ENCODE results near the gene RIPOR3.
"Not testable (repeated sequence)": the region's sequence is repeated elsewhere in the genome, so short reads cannot be mapped to it uniquely, and the experiment has no call there.

RIPOR3 gene

DNA sequence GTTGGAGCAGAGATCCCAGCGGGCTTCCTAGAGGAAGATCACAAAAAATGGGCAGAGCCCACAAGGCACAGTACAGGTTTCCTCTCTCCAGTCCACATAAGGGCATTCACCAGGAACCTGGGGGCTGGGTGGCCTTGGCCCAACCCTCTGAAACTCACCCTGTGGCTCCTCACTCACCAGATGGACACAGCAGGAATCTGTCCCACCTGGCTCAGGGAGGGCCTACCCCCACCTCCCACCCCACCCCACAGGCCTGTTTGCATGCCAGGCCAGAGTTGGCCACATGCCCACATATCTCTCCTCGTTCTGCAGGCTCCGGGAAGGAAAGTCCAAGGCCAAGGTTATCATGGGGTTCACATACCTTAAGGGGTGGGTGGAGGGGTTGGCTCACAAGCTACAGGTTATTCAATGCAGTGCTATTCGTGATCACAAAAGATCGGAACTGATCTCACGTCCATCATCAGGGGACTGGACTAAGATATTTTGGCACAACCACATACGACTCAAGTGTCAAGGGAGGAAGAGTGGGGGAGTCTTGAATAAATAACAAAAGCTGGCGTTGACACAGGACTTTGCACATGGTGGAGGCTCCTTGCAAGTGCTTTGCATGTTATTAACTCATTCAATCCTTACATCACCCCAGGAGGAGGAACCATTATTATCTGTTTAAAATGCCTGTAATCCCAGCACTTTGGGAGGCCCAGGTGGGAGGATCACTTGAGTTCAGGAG lies 13.0 kb downstream of the RIPOR3 start:
- no peak overlapping the region for H3K27ac ChIP-seq (ENCODE audit: low read length)
- no peaks in the 10 kb centered on the region for H3K27me3 ChIP-seq (ENCODE audit: control insufficient read depth, insufficient read depth, low read length)
- no peak overlapping the region for H3K4me3 ChIP-seq (ENCODE audit: low read length)
- H3K9me3 ChIP-seq (ENCODE audit: control insufficient read depth, insufficient read depth, low read length): no peaks in the 10 kb centered on the region
- H3K36me3 ChIP-seq (ENCODE audit: control insufficient read depth, insufficient read depth, low read length): no peaks in the 10 kb centered on the region
- WGBS (ENCODE audit: insufficient coverage, insufficient read length): no CpG with 5 or more reads among the region's 8 CpGs
- H3K4me1 ChIP-seq (ENCODE audit: control insufficient read depth, insufficient read depth, low read length): 0 out of 2 replicates have a peak, but pooled peaks cover 1% of the 10 kb centered on the region
- DNase-seq (ENCODE audit: low read depth, low spot score): no peak

DNA sequence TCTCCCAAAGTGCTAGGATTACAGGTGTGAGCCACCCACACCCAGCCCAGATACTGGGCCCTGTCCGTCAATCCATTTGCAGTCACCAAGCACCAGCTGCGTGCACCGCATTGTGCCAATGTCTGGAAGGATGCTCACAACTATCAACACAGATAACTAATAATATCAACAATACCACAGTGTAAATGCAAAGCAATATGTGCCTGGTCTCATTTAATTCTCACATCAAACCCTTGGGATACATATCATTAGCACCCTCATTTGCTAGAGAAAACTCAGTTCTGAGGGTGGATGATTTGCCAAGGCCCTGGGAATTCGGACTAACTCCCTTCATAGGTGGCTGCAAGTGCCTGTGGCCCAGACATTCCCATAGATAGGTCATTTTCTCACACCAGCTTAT lies 14.5 kb downstream of the RIPOR3 start:
- 0 out of 2 replicates have a peak, but pooled peaks cover 1% of the 10 kb centered on the region for H3K4me1 ChIP-seq (ENCODE audit: control insufficient read depth, insufficient read depth, low read length)
- WGBS (ENCODE audit: insufficient coverage, insufficient read length): no CpG with 5 or more reads among the region's 4 CpGs
- H3K36me3 ChIP-seq (ENCODE audit: control insufficient read depth, insufficient read depth, low read length): no peaks in the 10 kb centered on the region
- no peak for DNase-seq (ENCODE audit: low read depth, low spot score)
- no peaks in the 10 kb centered on the region for H3K9me3 ChIP-seq (ENCODE audit: control insufficient read depth, insufficient read depth, low read length)
- H3K4me3 ChIP-seq (ENCODE audit: low read length): no peak overlapping the region
- H3K27ac ChIP-seq (ENCODE audit: low read length): no peak overlapping the region
- no peaks in the 10 kb centered on the region for H3K27me3 ChIP-seq (ENCODE audit: control insufficient read depth, insufficient read depth, low read length)

DNA sequence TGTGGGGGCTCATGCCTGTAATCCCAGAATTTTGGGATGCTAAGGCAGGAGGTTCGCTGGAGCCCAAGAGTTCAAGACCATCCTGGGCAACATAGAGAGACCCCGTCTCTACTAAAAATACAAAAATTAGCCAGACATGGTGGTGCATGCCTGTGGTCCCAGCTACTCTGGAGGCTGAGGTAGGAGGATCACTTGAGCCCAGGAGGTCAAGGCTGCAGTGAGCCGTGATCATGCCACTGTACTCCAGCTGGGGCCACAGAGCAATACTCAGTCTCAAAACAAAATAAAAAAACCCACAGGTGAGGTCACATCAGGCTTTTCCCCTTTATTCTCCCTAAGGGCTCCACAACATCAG lies 15.0 kb downstream of the RIPOR3 start:
- H3K4me1 ChIP-seq (ENCODE audit: control insufficient read depth, insufficient read depth, low read length); H3K27ac ChIP-seq (ENCODE audit: low read length): not testable (repeated sequence)
- WGBS (ENCODE audit: insufficient coverage, insufficient read length): no CpG with 5 or more reads among the region's 3 CpGs

DNA sequence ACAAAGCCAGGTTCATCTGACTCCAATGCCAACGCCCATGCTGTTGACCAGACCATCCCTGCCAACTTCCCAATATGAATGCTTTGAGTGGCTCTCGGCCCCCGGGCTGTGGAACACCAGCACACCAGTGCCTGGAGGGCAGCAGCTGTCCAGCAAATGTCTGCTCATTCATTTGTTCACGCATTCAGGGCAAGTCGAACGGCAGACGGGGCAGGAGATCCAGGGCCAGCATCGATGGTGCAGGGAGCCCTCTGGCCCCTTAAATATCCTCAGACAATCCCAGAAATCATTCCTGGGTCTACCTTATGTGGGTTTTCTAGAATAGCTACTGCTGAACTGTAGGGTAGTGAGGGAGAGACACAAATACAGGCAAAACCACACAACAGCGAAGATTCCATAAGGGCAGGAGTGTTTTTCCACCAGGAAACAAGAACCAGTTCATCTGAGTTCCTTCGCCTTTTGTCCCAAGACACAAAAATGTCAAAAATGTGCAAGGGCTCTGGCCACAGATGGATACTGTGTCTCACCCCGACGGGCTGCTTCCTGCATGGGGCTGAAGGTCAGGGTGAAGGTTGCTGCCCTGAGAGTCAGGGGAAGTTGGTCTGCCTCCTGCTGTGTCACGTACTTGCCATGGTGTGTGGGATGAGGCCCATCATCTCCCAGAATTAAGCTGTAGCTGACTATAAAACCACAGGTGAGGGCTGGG lies 15.5 kb downstream of the RIPOR3 start:
- H3K27me3 ChIP-seq (ENCODE audit: control insufficient read depth, insufficient read depth, low read length): no peaks in the 10 kb centered on the region
- H3K27ac ChIP-seq (ENCODE audit: low read length): no peak overlapping the region
- H3K9me3 ChIP-seq (ENCODE audit: control insufficient read depth, insufficient read depth, low read length): no peaks in the 10 kb centered on the region
- no peaks in the 10 kb centered on the region for H3K36me3 ChIP-seq (ENCODE audit: control insufficient read depth, insufficient read depth, low read length)
- no peak for DNase-seq (ENCODE audit: low read depth, low spot score)
- 0 out of 2 replicates have a peak, but pooled peaks cover 1% of the 10 kb centered on the region for H3K4me1 ChIP-seq (ENCODE audit: control insufficient read depth, insufficient read depth, low read length)
- WGBS (ENCODE audit: insufficient coverage, insufficient read length): no CpG with 5 or more reads among the region's 13 CpGs
- no peak overlapping the region for H3K4me3 ChIP-seq (ENCODE audit: low read length)

More for the DNA sequence above, 15.0 kb downstream of the RIPOR3 start:
- H3K36me3 ChIP-seq (ENCODE audit: control insufficient read depth, insufficient read depth, low read length); H3K4me3 ChIP-seq (ENCODE audit: low read length); H3K27me3 ChIP-seq (ENCODE audit: control insufficient read depth, insufficient read depth, low read length); H3K9me3 ChIP-seq (ENCODE audit: control insufficient read depth, insufficient read depth, low read length); DNase-seq (ENCODE audit: low read depth, low spot score): not testable (repeated sequence)

DNA sequence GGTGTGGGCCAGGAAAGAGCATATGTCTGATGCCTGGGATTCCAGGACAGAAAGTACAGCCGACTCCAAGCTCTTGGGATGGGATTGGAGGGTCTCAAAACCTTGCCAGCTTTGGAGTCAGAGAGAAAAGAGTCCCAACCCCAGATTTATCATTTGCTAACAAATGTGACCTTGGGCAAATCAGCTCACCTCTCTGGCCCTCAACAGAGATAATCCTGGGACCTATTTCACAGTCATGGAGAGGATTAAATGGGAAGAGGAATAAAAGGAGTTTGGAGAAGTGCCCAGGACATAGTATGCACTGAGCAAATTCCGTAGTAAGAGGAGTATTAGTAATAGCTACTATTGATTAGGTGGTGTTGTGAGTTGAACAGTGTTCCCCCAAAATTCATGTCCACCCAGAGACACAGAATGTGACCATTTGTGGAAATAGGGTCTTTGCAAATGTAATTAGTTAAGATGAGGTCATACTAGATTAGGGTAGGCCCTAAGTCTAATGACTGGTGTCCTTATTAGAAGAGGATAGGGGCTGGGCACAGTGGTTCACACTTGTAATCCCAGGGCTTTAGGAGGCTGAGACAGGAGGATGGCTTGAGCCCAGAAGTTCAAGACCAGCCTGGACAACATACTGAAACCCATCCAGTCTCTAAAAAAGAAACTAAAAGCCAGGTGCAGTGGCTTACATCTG lies 17.1 kb downstream of the RIPOR3 start:
- WGBS (ENCODE audit: insufficient coverage, insufficient read length): no CpG with 5 or more reads among the region's 2 CpGs
- H3K27ac ChIP-seq (ENCODE audit: low read length): no peak overlapping the region

DNA sequence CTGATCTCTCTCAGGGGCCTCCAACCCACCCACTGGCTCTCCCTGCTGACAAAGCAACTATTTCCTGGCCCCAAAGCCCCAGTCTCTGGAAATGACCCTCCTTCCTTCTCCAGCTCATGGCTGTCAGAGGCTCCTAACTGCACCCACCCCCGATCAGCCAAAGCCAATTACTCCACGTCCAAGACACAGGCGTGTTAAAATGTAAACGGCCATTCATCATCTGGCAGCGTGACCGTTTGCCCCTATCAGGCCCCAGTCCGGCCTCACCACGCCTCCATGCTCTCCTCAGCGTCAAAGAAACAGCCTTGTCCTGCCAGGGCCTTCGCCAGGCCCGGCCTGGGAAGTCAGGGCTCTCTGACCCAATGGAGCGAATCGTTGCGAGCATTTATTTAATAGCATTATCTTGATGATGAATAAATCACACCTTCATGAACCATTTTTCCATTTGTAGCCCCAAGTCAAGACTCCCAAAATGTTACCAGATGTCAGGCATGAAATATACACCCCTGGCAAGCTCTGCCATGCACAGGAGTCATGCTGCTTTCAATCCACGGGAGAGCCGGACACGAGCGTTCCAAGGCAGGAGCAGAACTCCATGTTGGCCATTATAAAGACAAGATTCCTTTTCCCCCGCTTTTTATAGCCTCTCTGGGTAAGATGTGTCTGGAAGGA lies 17.7 kb downstream of the RIPOR3 start:
- H3K4me1 ChIP-seq (ENCODE audit: control insufficient read depth, insufficient read depth, low read length): 0 out of 2 replicates have a peak, but pooled peaks cover 1% of the 10 kb centered on the region
- WGBS (ENCODE audit: insufficient coverage, insufficient read length): no CpG with 5 or more reads among the region's 19 CpGs
- H3K27ac ChIP-seq (ENCODE audit: low read length): no peak overlapping the region
- DNase-seq (ENCODE audit: low read depth, low spot score): no peak
- no peak overlapping the region for H3K4me3 ChIP-seq (ENCODE audit: low read length)
- H3K27me3 ChIP-seq (ENCODE audit: control insufficient read depth, insufficient read depth, low read length): no peaks in the 10 kb centered on the region
- H3K9me3 ChIP-seq (ENCODE audit: control insufficient read depth, insufficient read depth, low read length): no peaks in the 10 kb centered on the region
- no peaks in the 10 kb centered on the region for H3K36me3 ChIP-seq (ENCODE audit: control insufficient read depth, insufficient read depth, low read length)

More for the DNA sequence above, 17.1 kb downstream of the RIPOR3 start:
- DNase-seq (ENCODE audit: low read depth, low spot score): no peak
- Histone ChIP-seq H3K9me3 (ENCODE audit: control insufficient read depth, insufficient read depth, low read length) (no peaks in the 10 kb centered on the region), H3K4me1 (ENCODE audit: control insufficient read depth, insufficient read depth, low read length) (0 out of 2 replicates have a peak, but pooled peaks cover 1% of the 10 kb centered on the region), H3K4me3 (ENCODE audit: low read length) (no peak overlapping the region), H3K27me3 (ENCODE audit: control insufficient read depth, insufficient read depth, low read length) (no peaks in the 10 kb centered on the region), H3K36me3 (ENCODE audit: control insufficient read depth, insufficient read depth, low read length) (no peaks in the 10 kb centered on the region)

DNA sequence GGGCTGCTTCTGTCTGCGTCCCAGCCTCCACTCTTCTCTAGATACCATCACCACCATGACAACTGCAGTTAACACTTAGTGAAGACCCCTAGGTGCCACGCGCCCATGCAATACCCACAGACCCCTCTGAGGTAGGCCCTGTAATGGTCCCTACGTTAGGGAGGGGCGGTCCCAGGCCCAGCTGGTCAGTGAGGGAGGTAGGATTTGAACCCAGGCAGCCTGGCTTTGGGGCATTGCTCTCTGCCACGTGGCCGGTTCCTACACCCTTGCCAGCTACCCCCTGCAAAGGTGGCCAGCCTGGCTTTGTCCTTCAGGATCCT lies 18.2 kb downstream of the RIPOR3 start:
- H3K4me1 ChIP-seq (ENCODE audit: control insufficient read depth, insufficient read depth, low read length): 0 out of 2 replicates have a peak, but pooled peaks cover 1% of the 10 kb centered on the region
- H3K9me3 ChIP-seq (ENCODE audit: control insufficient read depth, insufficient read depth, low read length): no peaks in the 10 kb centered on the region
- no peak overlapping the region for H3K4me3 ChIP-seq (ENCODE audit: low read length)
- no peaks in the 10 kb centered on the region for H3K27me3 ChIP-seq (ENCODE audit: control insufficient read depth, insufficient read depth, low read length)
- H3K27ac ChIP-seq (ENCODE audit: low read length): no peak overlapping the region
- WGBS (ENCODE audit: insufficient coverage, insufficient read length): no CpG with 5 or more reads among the region's 7 CpGs
- DNase-seq (ENCODE audit: low read depth, low spot score): no peak
- no peaks in the 10 kb centered on the region for H3K36me3 ChIP-seq (ENCODE audit: control insufficient read depth, insufficient read depth, low read length)

DNA sequence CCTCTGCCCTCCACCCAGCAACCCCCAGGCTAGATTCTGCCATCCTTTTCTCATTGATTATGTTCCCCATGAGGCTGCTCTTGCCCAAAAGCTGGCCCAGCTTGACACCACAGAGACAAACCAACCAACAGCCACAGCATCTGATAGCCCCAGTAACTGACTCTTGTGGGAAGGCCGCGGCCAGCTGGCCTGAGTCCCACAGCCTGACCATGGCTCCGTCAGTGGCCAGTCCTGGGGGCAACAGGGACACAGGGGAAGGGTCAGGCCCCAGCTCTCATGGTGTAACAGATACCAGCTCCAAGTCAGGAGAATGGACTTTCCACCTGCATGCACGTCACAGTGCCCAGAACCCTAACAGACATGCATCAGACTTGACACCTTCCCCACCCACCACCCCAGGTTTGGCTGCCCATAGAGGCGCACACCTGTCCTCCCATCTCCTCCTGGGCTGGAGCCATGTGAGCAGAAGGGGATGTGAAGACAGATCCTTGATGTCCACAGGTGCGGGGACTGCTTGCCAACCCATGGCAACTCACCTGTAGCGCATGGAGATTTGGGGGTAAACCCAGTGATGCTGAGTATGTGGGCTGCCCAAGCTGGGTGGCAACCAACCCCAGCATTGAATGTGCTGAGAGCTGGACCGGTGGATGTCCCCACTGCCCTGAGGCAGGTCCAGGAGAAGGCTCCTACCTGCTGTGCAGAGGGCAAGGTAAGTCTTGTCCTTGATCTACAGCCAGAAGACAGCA lies 18.8 kb downstream of the RIPOR3 start:
- no CpG with 5 or more reads among the region's 8 CpGs for WGBS (ENCODE audit: insufficient coverage, insufficient read length)
- Histone ChIP-seq H3K27me3 (ENCODE audit: control insufficient read depth, insufficient read depth, low read length) (no peaks in the 10 kb centered on the region), H3K27ac (ENCODE audit: low read length) (no peak overlapping the region), H3K36me3 (ENCODE audit: control insufficient read depth, insufficient read depth, low read length) (no peaks in the 10 kb centered on the region), H3K4me1 (ENCODE audit: control insufficient read depth, insufficient read depth, low read length) (0 out of 2 replicates have a peak, but pooled peaks cover 1% of the 10 kb centered on the region), H3K4me3 (ENCODE audit: low read length) (no peak overlapping the region), H3K9me3 (ENCODE audit: control insufficient read depth, insufficient read depth, low read length) (no peaks in the 10 kb centered on the region)
- no peak for DNase-seq (ENCODE audit: low read depth, low spot score)

DNA sequence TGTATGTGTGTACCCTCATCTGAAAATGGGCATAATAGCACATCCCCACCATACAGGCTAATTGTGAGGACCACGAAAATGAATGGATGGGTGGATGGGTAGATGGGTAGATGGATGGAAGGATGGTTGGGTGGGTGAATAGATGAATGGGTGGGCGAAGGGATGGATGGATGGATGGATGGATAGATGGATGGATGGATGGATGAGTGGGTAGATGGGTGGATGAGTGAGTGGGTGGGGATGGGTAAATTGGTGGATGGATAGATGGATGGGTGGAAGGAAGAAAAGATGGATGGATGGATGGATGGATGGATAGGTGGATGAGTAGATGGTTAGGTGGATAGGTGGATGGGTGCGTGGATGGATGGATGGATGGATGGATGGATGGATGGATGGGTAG lies 19.7 kb downstream of the RIPOR3 start:
- Histone ChIP-seq H3K4me1 (ENCODE audit: control insufficient read depth, insufficient read depth, low read length) (0 out of 2 replicates have a peak, but pooled peaks cover 1% of the 10 kb centered on the region), H3K27ac (ENCODE audit: low read length) (no peak overlapping the region), H3K4me3 (ENCODE audit: low read length) (no peak overlapping the region), H3K9me3 (ENCODE audit: control insufficient read depth, insufficient read depth, low read length) (no peaks in the 10 kb centered on the region), H3K27me3 (ENCODE audit: control insufficient read depth, insufficient read depth, low read length) (no peaks in the 10 kb centered on the region), H3K36me3 (ENCODE audit: control insufficient read depth, insufficient read depth, low read length) (no peaks in the 10 kb centered on the region)
- DNase-seq (ENCODE audit: low read depth, low spot score): no peak
- 98% methylated on average over 2 of the region's 3 CpGs for WGBS (ENCODE audit: insufficient coverage, insufficient read length)

DNA sequence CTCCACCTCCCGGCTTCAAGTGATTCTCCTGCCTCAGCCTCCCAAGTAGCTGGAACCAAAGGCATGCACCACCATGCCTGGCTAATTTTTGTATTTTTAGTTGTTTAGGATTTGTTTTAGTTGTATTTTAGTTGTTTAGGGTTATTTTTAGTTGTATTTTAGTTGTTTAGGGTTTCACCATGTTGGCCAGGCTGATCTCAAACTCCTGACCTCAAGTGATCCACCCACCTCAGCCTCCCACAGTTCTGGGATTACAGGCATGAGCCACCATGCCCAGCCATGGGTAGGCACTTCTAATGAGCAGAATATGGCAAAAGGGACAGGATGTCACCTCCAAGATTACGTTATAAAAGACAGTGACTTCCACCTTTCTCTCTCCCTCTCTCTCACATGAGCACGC lies 20.3 kb downstream of the RIPOR3 start:
- not testable (repeated sequence) for H3K4me1 ChIP-seq (ENCODE audit: control insufficient read depth, insufficient read depth, low read length); H3K27ac ChIP-seq (ENCODE audit: low read length); DNase-seq (ENCODE audit: low read depth, low spot score); H3K9me3 ChIP-seq (ENCODE audit: control insufficient read depth, insufficient read depth, low read length); H3K36me3 ChIP-seq (ENCODE audit: control insufficient read depth, insufficient read depth, low read length); H3K27me3 ChIP-seq (ENCODE audit: control insufficient read depth, insufficient read depth, low read length); H3K4me3 ChIP-seq (ENCODE audit: low read length)
- no CpG with 5 or more reads among the region's 3 CpGs for WGBS (ENCODE audit: insufficient coverage, insufficient read length)

Data from iPS DF 6.9 (cell line).